ENCODE data around the gene ACSM4.

Gene ACSM4

GRCh38 chr12:7339675-7340074, 35.8 kb downstream of the ACSM4 start:
- DNase-seq: no peak

- DNase-seq: no peak
These were observed 41.1 kb downstream of the ACSM4 start for GRCh38 chr12:7344833-7345606.

DNA sequence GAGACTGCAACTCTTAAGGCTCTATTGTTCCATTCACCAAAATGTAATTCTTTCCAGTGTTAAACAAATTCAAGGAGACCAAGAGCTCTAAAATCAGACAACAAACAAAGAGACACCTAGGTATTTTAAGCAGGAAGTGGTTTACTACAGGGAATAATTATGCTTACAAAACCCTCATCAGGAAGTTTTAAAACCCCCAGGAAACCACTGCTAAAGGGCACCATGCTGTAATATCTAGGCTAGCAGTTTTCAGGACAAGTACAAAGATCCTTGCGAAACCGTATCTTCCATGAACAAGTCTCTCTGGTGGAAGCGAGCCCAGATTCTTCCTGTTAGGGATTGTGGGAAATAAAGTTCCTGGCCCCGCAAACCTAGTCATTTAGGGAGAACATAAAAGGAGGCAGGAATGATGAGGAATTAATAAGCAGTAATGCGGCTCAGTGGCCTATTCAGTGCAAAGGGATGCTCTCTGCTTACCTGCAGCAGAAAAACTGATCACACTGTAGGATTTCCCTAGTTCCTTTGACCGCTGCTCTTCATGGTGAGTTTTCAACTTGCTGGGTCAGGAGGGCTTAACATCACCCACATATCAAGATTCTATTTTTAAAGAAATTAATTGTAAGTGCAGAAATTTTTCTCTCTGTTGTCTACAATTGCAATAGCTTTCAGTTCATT, 42.8 kb downstream of the ACSM4 start:
- no peak for DNase-seq

- DNase-seq: no peak
These were observed 45.5 kb downstream of the ACSM4 start for GRCh38 chr12:7349418-7349817.

- DNase-seq: no peak
These were observed 47.3 kb downstream of the ACSM4 start for GRCh38 chr12:7351177-7351576.

GRCh38 chr12:7352661-7353060, 48.8 kb downstream of the ACSM4 start:
- no peak for DNase-seq

DNA sequence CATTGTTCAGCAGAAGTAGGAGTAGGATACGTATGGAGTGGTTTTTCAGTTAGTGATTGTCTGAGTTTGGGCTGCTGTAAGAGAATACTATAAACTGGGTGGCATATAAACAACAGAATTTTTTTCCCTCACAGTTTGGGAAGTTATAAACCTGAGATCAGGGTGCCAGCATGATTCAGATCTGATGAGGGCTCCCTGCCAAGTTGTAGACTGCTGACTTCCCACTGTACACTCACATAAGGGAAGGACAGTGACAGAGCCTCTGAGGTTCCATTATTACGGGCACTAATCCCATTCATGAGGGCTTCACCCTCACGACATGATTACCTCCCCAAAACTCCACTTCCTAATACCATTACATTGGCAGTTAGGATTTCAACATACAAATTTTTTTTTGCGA, 50.7 kb downstream of the ACSM4 start:
- DNase-seq: no peak

- DNase-seq: no peak
These were observed 57.4 kb downstream of the ACSM4 start for GRCh38 chr12:7361265-7361664.

- DNase-seq: no peak
These were observed 58.9 kb downstream of the ACSM4 start for GRCh38 chr12:7362734-7363133.

- no peak for DNase-seq
These were observed 65.4 kb downstream of the ACSM4 start for GRCh38 chr12:7369274-7369729.

DNA sequence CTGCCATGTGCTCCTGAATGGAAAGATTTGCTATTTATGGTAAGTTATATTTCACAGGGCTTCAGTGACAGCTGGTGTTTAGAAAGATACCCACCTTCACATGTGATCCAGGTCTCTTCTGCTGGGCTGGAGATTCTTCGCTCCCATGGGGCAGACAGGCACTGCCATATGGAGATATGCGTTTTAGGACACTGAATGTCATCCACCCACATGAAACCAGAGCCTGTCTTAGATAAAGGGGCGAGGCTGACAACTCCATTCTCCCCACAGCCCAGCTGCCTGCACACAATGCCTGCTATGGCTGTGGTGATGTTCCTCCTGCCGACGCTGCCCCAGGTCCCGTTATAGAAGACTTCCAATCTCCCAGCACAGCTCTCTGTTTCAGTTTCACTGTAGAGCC, 69.4 kb downstream of the ACSM4 start:
- DNase-seq: no peak

- peak; percentile 44 for DNase-seq
These were observed 70.7 kb downstream of the ACSM4 start for GRCh38 chr12:7374423-7375144.

GRCh38 chr12:7375145-7375543, 71.3 kb downstream of the ACSM4 start:
- DNase-seq: no peak

DNA sequence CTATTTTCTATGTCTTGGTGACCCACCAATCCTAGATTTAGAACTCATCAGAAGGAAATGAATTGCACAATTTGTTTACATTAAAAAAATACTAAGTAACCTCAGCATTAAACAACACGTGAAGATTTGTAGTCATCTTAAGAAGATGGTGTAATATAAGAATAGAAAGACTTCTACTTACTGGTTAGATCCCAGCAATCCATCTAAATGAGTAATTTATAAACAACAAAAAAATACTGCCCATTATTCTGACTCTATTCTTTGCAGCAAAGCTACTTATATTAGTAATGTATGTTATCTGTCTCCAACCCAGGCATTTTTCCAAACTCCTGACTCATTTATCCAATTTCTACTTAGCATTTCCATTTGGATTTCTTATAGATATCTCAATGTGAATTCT, 72.3 kb downstream of the ACSM4 start:
- peak; percentile 68 for DNase-seq
